Spleen (tissue), 11 donors: ENCODE measurements around the gene DTWD2. TPM values are rescaled to one million over a fixed set of nuclear protein-coding genes. Genes with fewer than 3 reads are reported as not detected.
"Not testable (repeated sequence)": the region's sequence is repeated elsewhere in the genome, so short reads cannot be mapped to it uniquely, and the experiment has no call there.

Experiments
- DNase-seq: peaks from one replicate; pipeline ENCODE4 v3.0.0-alpha.2; 2020
- H3K27ac ChIP-seq, 8 donors: fragments of 200-600 bp; sonication (generic) in 7 of 8; 1 replicate in 4 of 8; 2 replicates in 4 of 8; pipeline versions ENCODE4 v1.5.0 to v1.8.0; 2016 to 2021; ENCODE audit warnings: inconsistent platforms in 4 of 8, mild to moderate bottlenecking in 4 of 8, moderate library complexity in 1 of 8
- H3K27me3 ChIP-seq, 7 donors: fragments of 200-600 bp; sonication (generic) in 6 of 7; replicated peaks in 1 of 7; 1 replicate in 4 of 7; 2 replicates in 3 of 7; pipeline versions ENCODE4 v1.5.0 to v1.8.0; 2016 to 2021; ENCODE audit warnings: inconsistent platforms in 3 of 7, mild to moderate bottlenecking in 1 of 7
- H3K36me3 ChIP-seq, 6 donors: fragments of 200-600 bp; sonication (generic) in 5 of 6; 1 replicate in 4 of 6; 2 replicates in 2 of 6; pipeline versions ENCODE4 v1.5.0 to v1.8.0; 2016 to 2021; ENCODE audit warnings: inconsistent platforms in 2 of 6
- H3K4me1 ChIP-seq, 6 donors: fragments of 200-600 bp; sonication (generic) in 5 of 6; 1 replicate in 3 of 6; 2 replicates in 3 of 6; pipeline versions ENCODE4 v1.5.0 to v1.8.0; 2016 to 2021; ENCODE audit warnings: inconsistent platforms in 3 of 6
- H3K4me3 ChIP-seq, 8 donors: fragments of 200-600 bp; sonication (generic) in 7 of 8; 1 replicate in 4 of 8; 2 replicates in 4 of 8; pipeline versions ENCODE4 v1.5.0 to v1.8.0; 2016 to 2021; ENCODE audit warnings: inconsistent platforms in 4 of 8, mild to moderate bottlenecking in 4 of 8, moderate library complexity in 2 of 8
- H3K9me3 ChIP-seq, 8 donors: fragments of 200-600 bp; sonication (generic) in 7 of 8; 1 replicate in 4 of 8; 2 replicates in 4 of 8; pipeline versions ENCODE4 v1.5.0 to v1.8.0; 2016 to 2021; ENCODE audit warnings: inconsistent platforms in 4 of 8
- POLR2A ChIP-seq, 3 donors: fragments of 450-650 bp; IDR thresholded peaks; one replicate each; pipeline ENCODE4 v1.5.1; 2017; ENCODE audit warnings: antibody characterized with exemption in 3 of 3, mild to moderate bottlenecking in 1 of 3
- POLR2AphosphoS5 ChIP-seq, 3 donors: sonication (generic); formaldehyde crosslinking; IDR thresholded peaks; one replicate each; pipeline ENCODE4 v1.5.1; 2017; ENCODE audit warnings: antibody characterized with exemption in 3 of 3
- WGBS, 5 donors: extraction: QIAGEN DNeasy Blood & Tissue Kit in 3 of 5; methylation state at CpG; one replicate each; pipeline versions ENCODE4 v1.1.5 to v1.1.7; 2013 to 2018; 5-methylcytosine and 5-hydroxymethylcytosine counted together
- intact Hi-C: fragments of 100-400 bp; cut with DNase I; formaldehyde crosslinking; loops from one replicate; pipeline ENCODE4 v1.15.0; 2023; ENCODE audit warnings: low total_unique reads
- polyA plus RNA-seq, 3 donors: library from polyadenylated mRNA; stranded (reverse); fragments of 200-250 nt; gene quantifications; one replicate each; pipeline ENCODE4 v1.2.1, GENCODE V29; 2013
- total RNA-seq, 7 donors: library from RNA; depleted of rRNA in 3 of 7; stranded (reverse); fragments of >200 nt in 3 of 7; fragmentation: NEBNext Ultra II Directional in 4 of 7; extraction: Animal tissue kit (Norgen Biotek cat#: 25700) in 4 of 7; gene quantifications; one replicate each; pipeline versions ENCODE4 v1.1.0 to v1.2.1, GENCODE V29; 2016 to 2021
- TF ChIP-seq, protein P1 (sequence below), 11 experiments: fragments of 200-600 bp in 7 of 11; fragments of 450-650 bp in 4 of 11; sonication (generic) in 4 of 11; IDR thresholded peaks in 8 of 11; conservative IDR thresholded peaks in 3 of 11; 1 replicate in 7 of 11; 2 replicates in 4 of 11; pipeline versions ENCODE4 v1.4.0 to v1.8.0; 2016 to 2021; ENCODE audit warnings: antibody characterized with exemption in 11 of 11, inconsistent platforms in 4 of 11, mild to moderate bottlenecking in 1 of 11
- donor health status: healthy with polysubstance abuse.
- donor health status: DM: no; HTN: no; CAD: no; lungs with moderate emphysema.
- donor health status: DM: no; HTN: no; CAD: no.
- donor health status: Bipolar disorder and iron deficiency.
- donor health status: healthy.
- donor health status: DM: no; HTN: no; CAD: no.
- donor health status: DM: yes; HTN: yes; CAD: no.

The DTWD2 gene
- total and polyA plus RNA-seq, 10 donors = 1.2 to 25.5 (median 8.6) TPM

DNA sequence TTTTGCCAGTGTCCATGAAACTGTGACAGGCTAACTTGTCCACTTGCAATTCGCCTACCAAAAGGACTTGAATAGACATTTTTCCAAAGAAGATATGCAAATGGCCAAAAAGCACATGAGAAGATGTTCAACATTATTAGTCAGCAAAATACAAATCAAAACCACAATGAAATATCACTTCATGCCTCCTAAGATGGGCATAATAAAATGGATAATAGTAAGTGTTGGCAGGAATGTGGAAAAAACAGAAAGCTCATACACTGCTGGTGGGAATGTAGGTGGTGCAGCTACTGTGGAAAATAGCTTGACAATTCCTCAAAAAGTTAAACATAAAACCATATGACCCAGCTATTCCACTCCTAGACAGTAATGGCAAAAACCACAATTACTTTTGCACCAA, 7.9 kb downstream of the DTWD2 start:
- peaks cover 0 to 11% (median 0%) of the 10 kb centered on the region in 6 donors for H3K36me3 ChIP-seq
- peaks cover 0 to 20% (median 0%) of the 10 kb centered on the region in 8 donors for H3K9me3 ChIP-seq
- no peak overlapping the region for H3K4me3 ChIP-seq
- DNase-seq = no peak
- H3K27me3 ChIP-seq = no peaks in the 10 kb centered on the region
- H3K27ac ChIP-seq = no peak overlapping the region
- TF ChIP-seq, protein P1, sequence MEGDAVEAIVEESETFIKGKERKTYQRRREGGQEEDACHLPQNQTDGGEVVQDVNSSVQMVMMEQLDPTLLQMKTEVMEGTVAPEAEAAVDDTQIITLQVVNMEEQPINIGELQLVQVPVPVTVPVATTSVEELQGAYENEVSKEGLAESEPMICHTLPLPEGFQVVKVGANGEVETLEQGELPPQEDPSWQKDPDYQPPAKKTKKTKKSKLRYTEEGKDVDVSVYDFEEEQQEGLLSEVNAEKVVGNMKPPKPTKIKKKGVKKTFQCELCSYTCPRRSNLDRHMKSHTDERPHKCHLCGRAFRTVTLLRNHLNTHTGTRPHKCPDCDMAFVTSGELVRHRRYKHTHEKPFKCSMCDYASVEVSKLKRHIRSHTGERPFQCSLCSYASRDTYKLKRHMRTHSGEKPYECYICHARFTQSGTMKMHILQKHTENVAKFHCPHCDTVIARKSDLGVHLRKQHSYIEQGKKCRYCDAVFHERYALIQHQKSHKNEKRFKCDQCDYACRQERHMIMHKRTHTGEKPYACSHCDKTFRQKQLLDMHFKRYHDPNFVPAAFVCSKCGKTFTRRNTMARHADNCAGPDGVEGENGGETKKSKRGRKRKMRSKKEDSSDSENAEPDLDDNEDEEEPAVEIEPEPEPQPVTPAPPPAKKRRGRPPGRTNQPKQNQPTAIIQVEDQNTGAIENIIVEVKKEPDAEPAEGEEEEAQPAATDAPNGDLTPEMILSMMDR (IDR thresholded peaks at IDR 0.05 in 8 of 11, conservative IDR thresholded peaks at IDR 0.05 in 3 of 11) = no peak
- TF ChIP-seq POLR2A (IDR thresholded peaks at IDR 0.05) (no peak), POLR2AphosphoS5 (IDR thresholded peaks at IDR 0.05) (no peak)
- H3K4me1 ChIP-seq = no peaks in the 10 kb centered on the region
- intact Hi-C loops = loop anchor here (10.0 kb wide), 2 partner anchors 284 to 434 kb away; no protein-coding TSS in a partner anchor
- 88 to 97% (median 95%) methylated on average over 1 of the region's 1 CpG for whole genome bisulfite sequencing, 5 donors

DNA sequence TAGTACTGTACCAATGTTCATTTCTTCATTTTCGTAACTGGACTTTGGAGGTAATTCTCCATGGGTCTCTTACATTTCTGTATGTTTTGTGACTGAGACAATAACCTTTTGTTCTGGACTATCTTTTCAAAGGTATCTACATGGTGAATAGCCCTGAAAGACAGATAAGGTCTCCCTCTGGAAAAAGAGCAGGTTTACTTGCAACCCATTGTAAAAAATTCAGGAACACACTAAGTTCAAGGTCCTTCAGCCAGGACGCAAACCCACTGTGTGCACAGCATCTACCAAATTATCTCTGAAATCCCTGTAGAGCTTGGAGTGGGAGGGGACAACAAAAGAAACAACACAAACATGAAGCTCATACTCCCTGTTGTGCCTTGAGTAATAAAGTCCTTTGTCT, 8.3 kb downstream of the DTWD2 start:
- intact Hi-C loops = loop anchor here (10.0 kb wide), 2 partner anchors 285 to 435 kb away; no protein-coding TSS in a partner anchor
- WGBS, 5 donors = 51 to 98% (median 88%) methylated on average over 2 of the region's 2 CpGs
- no peaks in the 10 kb centered on the region for H3K4me1 ChIP-seq
- H3K9me3 ChIP-seq = peaks cover 0 to 20% (median 0%) of the 10 kb centered on the region in 8 donors
- peaks cover 0 to 11% (median 0%) of the 10 kb centered on the region in 6 donors for H3K36me3 ChIP-seq
- no peak overlapping the region for H3K4me3 ChIP-seq
- no peak overlapping the region for H3K27ac ChIP-seq
- no peaks in the 10 kb centered on the region for H3K27me3 ChIP-seq
- no peak for DNase-seq
- TF ChIP-seq, protein P1 (IDR thresholded peaks at IDR 0.05 in 8 of 11, conservative IDR thresholded peaks at IDR 0.05 in 3 of 11) = no peak
- TF ChIP-seq POLR2AphosphoS5 (IDR thresholded peaks at IDR 0.05) = no peak
- no peak for TF ChIP-seq POLR2A (IDR thresholded peaks at IDR 0.05)

DNA sequence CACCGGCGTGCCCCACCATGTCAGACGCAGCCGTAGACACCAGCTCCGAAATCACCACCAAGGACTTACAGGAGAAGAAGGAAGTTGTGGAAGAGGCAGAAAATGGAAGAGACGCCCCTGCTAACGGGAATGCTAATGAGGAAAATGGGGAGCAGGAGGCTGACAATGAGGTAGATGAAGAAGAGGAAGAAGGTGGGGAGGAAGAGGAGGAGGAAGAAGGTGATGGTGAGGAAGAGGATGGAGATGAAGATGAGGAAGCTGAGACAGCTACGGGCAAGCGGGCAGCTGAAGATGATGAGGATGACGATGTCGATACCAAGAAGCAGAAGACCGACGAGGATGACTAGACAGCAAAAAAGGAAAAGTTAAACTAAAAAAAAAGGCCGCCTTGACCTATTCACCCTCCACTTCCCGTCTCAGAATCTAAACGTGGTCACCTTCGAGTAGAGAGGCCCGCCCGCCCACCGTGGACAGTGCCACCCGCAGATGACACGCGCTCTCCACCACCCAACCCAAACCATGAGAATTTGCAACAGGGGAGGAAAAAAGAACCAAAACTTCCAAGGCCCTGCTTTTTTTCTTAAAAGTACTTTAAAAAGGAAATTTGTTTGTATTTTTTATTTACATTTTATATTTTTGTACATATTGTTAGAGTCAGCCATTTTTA, 14.4 kb downstream of the DTWD2 start:
- WGBS, 5 donors = 91 to 95% (median 92%) methylated on average over 23 of the region's 23 CpGs
- intact Hi-C loops, DNase-seq: not testable (repeated sequence)

DNA sequence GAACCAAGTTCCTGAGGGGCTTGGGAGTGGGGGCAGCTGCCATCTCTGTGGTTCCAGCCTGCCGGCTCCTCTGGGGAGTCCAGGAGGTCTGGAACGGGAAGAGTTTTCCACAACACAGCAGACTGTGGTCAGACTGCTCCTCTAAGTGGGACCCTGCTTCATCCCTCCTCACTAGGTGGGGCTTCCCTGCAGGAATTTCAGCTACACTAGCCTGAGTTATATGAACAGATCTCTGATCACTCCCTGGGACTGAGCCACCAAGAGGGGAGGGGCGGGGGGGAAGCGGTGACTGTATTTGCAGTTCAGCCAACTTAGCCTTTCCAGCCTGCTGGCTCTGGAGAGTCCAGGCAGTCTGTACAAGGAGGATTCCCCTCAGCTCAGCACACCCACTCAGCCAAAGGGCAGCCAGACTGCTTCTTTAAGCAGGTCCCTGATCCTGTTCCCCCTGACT, 19.4 kb downstream of the DTWD2 start:
- WGBS, 5 donors = 52 to 100% (median 82%) methylated on average over 2 to 4 of the region's 4 CpGs
- intact Hi-C loops = no loop called here
- TF ChIP-seq, protein P1 (IDR thresholded peaks at IDR 0.05 in 8 of 11, conservative IDR thresholded peaks at IDR 0.05 in 3 of 11) = no peak
- TF ChIP-seq POLR2AphosphoS5 (IDR thresholded peaks at IDR 0.05) (no peak), POLR2A (IDR thresholded peaks at IDR 0.05) (no peak)
- no peak overlapping the region for H3K27ac ChIP-seq
- H3K4me1 ChIP-seq = no peaks in the 10 kb centered on the region
- DNase-seq = no peak
- no peaks in the 10 kb centered on the region for H3K36me3 ChIP-seq
- H3K9me3 ChIP-seq = peaks cover 0 to 7% (median 0%) of the 10 kb centered on the region in 8 donors
- H3K4me3 ChIP-seq = no peak overlapping the region
- H3K27me3 ChIP-seq = no peaks in the 10 kb centered on the region

More for the DNA sequence above, 14.4 kb downstream of the DTWD2 start:
- not testable (repeated sequence) for H3K27me3 ChIP-seq, H3K4me1 ChIP-seq, H3K36me3 ChIP-seq, H3K4me3 ChIP-seq, H3K27ac ChIP-seq
- peaks cover 0 to 26% (median 2%) of the 10 kb centered on the region in 8 donors for H3K9me3 ChIP-seq
